Right lobe of liver (tissue), 4 donors: ENCODE measurements around the gene TNFSF12.

Experiments
- CTCF ChIP-seq, 4 donors: fragments of 200-600 bp in 3 of 4; fragments of 450-650 bp in 1 of 4; IDR thresholded peaks; one replicate each; pipeline versions ENCODE4 v1.5.1 to v1.8.0; 2016 to 2022; ENCODE audit warnings: antibody characterized with exemption in 4 of 4, mild to moderate bottlenecking in 2 of 4
- POLR2A ChIP-seq: fragments of 450-650 bp; IDR thresholded peaks from one replicate; pipeline ENCODE4 v1.6.1; 2017; ENCODE audit warnings: antibody characterized with exemption, mild to moderate bottlenecking
- donor health status: DM: no; HTN: no; CAD: no.
- donor health status: DM: no; HTN: no; CAD: no.
- donor health status: DM: no; HTN: yes; CAD: no.

GRCh38 chr17:7561028-7561575 is 12.2 kb downstream of the TNFSF12 start:
- TF ChIP-seq CTCF (IDR thresholded peaks at IDR 0.05) (peak; percentile 78 to 88 (median 84)), POLR2A (no peak)
